ENCODE results near the gene SH2D3A. TPM values are rescaled to one million over a fixed set of nuclear protein-coding genes. Genes with fewer than 3 reads are reported as not detected.

SH2D3A gene
- polyA plus RNA-seq, 1 donor (not counting 4 experiments of a cell fraction or from before 2014, with no cell fraction given): 24.9 TPM

DNA sequence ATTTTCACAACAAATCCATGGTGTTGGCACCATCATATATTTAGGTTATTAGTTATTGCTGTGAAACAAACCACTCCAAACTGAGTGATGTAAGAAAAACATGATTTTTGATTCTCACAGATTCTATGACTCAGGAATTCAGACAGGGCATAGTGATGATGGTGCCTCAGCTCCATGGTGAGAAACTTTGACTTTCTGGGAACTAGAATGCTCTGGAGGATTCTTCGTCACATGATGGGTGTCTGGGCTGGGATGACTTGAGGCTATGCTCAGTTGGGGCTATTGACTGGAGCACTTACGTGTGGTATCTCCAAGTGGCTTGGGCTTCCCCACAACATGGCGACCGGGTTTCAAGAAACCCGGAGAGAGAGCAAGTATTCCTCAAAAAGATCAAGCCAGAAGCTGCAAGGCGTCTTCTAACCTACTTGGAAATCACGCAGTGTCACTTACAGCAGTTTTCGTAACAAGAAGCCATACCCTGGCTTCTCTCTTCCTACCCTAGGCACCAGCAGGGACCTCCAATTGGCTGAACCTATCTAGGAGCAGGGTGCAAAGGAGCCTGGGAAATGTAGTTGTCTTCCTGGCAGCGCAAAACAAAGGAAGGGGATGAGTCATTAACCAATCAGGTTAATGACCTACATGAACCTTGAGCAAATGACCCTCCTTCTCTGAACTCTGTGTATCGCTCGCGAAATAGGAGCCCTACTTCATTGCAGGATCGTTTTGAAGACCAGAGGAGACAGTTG lies 27.6 kb upstream of the SH2D3A start:
- Histone ChIP-seq H3K9me1 (ENCODE audit: control insufficient read depth, extremely low read depth, insufficient read depth, low read length) (no peaks in the 10 kb centered on the region), H3K9me3 (ENCODE audit: control insufficient read depth, low read depth, low read length) (no peaks in the 10 kb centered on the region), H3K9ac (ENCODE audit: control insufficient read depth, extremely low read depth, insufficient read depth, low read length) (no peak overlapping the region), H4K20me1 (ENCODE audit: control insufficient read depth, extremely low read depth, insufficient read depth, low read length) (no peaks in the 10 kb centered on the region), H3K79me2 (ENCODE audit: control insufficient read depth, insufficient read depth, low read length) (no peaks in the 10 kb centered on the region), H3K4me1 (ENCODE audit: control insufficient read depth, extremely low read depth, insufficient read depth, low read length) (no peaks in the 10 kb centered on the region), H3K27me3 (ENCODE audit: control insufficient read depth, extremely low read depth, insufficient read depth, low read length) (no peaks in the 10 kb centered on the region), H3K4me2 (ENCODE audit: control insufficient read depth, extremely low read depth, insufficient read depth, low read depth, low read length) (no peak overlapping the region), H3K4me3 (ENCODE audit: control insufficient read depth in 2 of 3, extremely low read depth in 1 of 3, insufficient read depth in 2 of 3, low read depth in 1 of 3, low read length in 3 of 3) (no peak overlapping the region), H3K27ac (ENCODE audit: control insufficient read depth, insufficient read depth, low read length) (no peak overlapping the region), H3K36me3 (ENCODE audit: control insufficient read depth in 2 of 2, extremely low read depth in 1 of 2, insufficient read depth in 2 of 2, low read length in 2 of 2) (no peaks in the 10 kb centered on the region), H2AFZ (ENCODE audit: control insufficient read depth, low read length) (no peak overlapping the region)
- dilution Hi-C loops (cut with MboI; ENCODE audit: extremely low pct_ligation_motif_present, low sequenced_read_pairs): no loop called here
- TF ChIP-seq, protein P1, sequence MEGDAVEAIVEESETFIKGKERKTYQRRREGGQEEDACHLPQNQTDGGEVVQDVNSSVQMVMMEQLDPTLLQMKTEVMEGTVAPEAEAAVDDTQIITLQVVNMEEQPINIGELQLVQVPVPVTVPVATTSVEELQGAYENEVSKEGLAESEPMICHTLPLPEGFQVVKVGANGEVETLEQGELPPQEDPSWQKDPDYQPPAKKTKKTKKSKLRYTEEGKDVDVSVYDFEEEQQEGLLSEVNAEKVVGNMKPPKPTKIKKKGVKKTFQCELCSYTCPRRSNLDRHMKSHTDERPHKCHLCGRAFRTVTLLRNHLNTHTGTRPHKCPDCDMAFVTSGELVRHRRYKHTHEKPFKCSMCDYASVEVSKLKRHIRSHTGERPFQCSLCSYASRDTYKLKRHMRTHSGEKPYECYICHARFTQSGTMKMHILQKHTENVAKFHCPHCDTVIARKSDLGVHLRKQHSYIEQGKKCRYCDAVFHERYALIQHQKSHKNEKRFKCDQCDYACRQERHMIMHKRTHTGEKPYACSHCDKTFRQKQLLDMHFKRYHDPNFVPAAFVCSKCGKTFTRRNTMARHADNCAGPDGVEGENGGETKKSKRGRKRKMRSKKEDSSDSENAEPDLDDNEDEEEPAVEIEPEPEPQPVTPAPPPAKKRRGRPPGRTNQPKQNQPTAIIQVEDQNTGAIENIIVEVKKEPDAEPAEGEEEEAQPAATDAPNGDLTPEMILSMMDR (optimal IDR thresholded peaks at IDR 0.05 in 1 of 3, IDR thresholded peaks at IDR 0.05 in 1 of 3, conservative IDR thresholded peaks at IDR 0.05 in 1 of 3; ENCODE audit: extremely low read depth in 1 of 3, insufficient read depth in 2 of 3, low read length in 3 of 3): no peak
- TF ChIP-seq EZH2 (IDR thresholded peaks at IDR 0.05; ENCODE audit: low read length): no peak
- no peak for FAIRE-seq
- DNase-seq (ENCODE audit: low read depth, low spot score): no peak

DNA sequence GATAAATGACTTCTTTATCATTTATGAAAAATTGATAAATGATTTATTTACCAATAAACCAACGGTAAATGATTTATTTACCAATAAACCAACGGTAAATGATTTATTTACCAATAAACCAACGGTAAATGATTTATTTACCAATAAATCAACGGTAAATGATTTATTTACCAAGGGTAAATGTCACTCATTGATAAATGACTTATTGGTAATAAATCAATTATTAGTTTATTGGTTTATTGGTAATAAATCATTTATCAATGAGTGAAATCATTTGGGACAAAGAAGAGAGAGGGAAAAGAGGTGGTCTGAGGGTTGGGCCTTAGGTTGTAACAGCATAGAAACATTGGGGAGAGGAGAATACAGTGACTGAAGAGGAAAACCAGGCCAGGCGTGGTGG lies 26.7 kb upstream of the SH2D3A start:
- no peaks in the 10 kb centered on the region for H3K79me2 ChIP-seq (ENCODE audit: control insufficient read depth, insufficient read depth, low read length)
- no peaks in the 10 kb centered on the region for H3K36me3 ChIP-seq (ENCODE audit: control insufficient read depth in 2 of 2, extremely low read depth in 1 of 2, insufficient read depth in 2 of 2, low read length in 2 of 2)
- H3K4me3 ChIP-seq (ENCODE audit: control insufficient read depth in 2 of 3, extremely low read depth in 1 of 3, insufficient read depth in 2 of 3, low read depth in 1 of 3, low read length in 3 of 3): no peak overlapping the region
- no peak overlapping the region for H3K27ac ChIP-seq (ENCODE audit: control insufficient read depth, insufficient read depth, low read length)
- no peaks in the 10 kb centered on the region for H3K4me1 ChIP-seq (ENCODE audit: control insufficient read depth, extremely low read depth, insufficient read depth, low read length)
- no peak for TF ChIP-seq EZH2 (IDR thresholded peaks at IDR 0.05; ENCODE audit: low read length)
- TF ChIP-seq, protein P1 (optimal IDR thresholded peaks at IDR 0.05 in 1 of 3, IDR thresholded peaks at IDR 0.05 in 1 of 3, conservative IDR thresholded peaks at IDR 0.05 in 1 of 3; ENCODE audit: extremely low read depth in 1 of 3, insufficient read depth in 2 of 3, low read length in 3 of 3): no peak
- H3K9ac ChIP-seq (ENCODE audit: control insufficient read depth, extremely low read depth, insufficient read depth, low read length): no peak overlapping the region
- FAIRE-seq (no peak), DNase-seq (ENCODE audit: low read depth, low spot score) (no peak)
- H3K9me3 ChIP-seq (ENCODE audit: control insufficient read depth, low read depth, low read length): no peaks in the 10 kb centered on the region
- H4K20me1 ChIP-seq (ENCODE audit: control insufficient read depth, extremely low read depth, insufficient read depth, low read length): no peaks in the 10 kb centered on the region
- no peak overlapping the region for H2AFZ ChIP-seq (ENCODE audit: control insufficient read depth, low read length)
- H3K4me2 ChIP-seq (ENCODE audit: control insufficient read depth, extremely low read depth, insufficient read depth, low read depth, low read length): no peak overlapping the region
- H3K9me1 ChIP-seq (ENCODE audit: control insufficient read depth, extremely low read depth, insufficient read depth, low read length): no peaks in the 10 kb centered on the region
- dilution Hi-C loops (cut with MboI; ENCODE audit: extremely low pct_ligation_motif_present, low sequenced_read_pairs): no loop called here
- no peaks in the 10 kb centered on the region for H3K27me3 ChIP-seq (ENCODE audit: control insufficient read depth, extremely low read depth, insufficient read depth, low read length)
